ENCODE results near the gene CABLES1.
"Not testable (repeated sequence)": the region's sequence is repeated elsewhere in the genome, so short reads cannot be mapped to it uniquely, and the experiment has no call there.

Gene CABLES1

GRCh38 chr18:23272498-23273232, 137.4 kb downstream of the CABLES1 start:
- no peak for DNase-seq

GRCh38 chr18:23273443-23273966, 138.2 kb downstream of the CABLES1 start:
- DNase-seq = no peak

- DNase-seq = no peak
Observed at GRCh38 chr18:23274638-23275482, 139.6 kb downstream of the CABLES1 start.

- DNase-seq = no peak
Observed at GRCh38 chr18:23276451-23276850, 141.2 kb downstream of the CABLES1 start.

- no peak for DNase-seq
Observed at GRCh38 chr18:23277399-23277798, 142.1 kb downstream of the CABLES1 start.

- DNase-seq = no peak
Observed at GRCh38 chr18:23279931-23280330, 144.6 kb downstream of the CABLES1 start.

GRCh38 chr18:23280844-23281243, 145.6 kb downstream of the CABLES1 start:
- no peak for DNase-seq

- no peak for DNase-seq
Observed at GRCh38 chr18:23281626-23282436, 146.5 kb downstream of the CABLES1 start.

GRCh38 chr18:23282437-23282781, 147.1 kb downstream of the CABLES1 start:
- DNase-seq = no peak

- peak; percentile 42 for DNase-seq
Observed at GRCh38 chr18:23283916-23284430, 148.7 kb downstream of the CABLES1 start.

- no peak for DNase-seq
Observed at GRCh38 chr18:23284629-23285028, 149.3 kb downstream of the CABLES1 start.

GRCh38 chr18:23285581-23285980, 150.3 kb downstream of the CABLES1 start:
- DNase-seq = not testable (repeated sequence)

GRCh38 chr18:23291456-23292205, 156.3 kb downstream of the CABLES1 start:
- no peak for DNase-seq

GRCh38 chr18:23300231-23300805, 165.0 kb downstream of the CABLES1 start:
- DNase-seq = no peak

GRCh38 chr18:23301972-23302371, 166.7 kb downstream of the CABLES1 start:
- DNase-seq = no peak

GRCh38 chr18:23302511-23302850, 167.2 kb downstream of the CABLES1 start:
- no peak for DNase-seq

GRCh38 chr18:23302851-23303527, 167.7 kb downstream of the CABLES1 start:
- peak; percentile 26 for DNase-seq

GRCh38 chr18:23306822-23307221, 171.5 kb downstream of the CABLES1 start:
- peak; percentile 37 for DNase-seq

- peak; percentile 79 for DNase-seq
Observed at GRCh38 chr18:23307567-23308295, 172.4 kb downstream of the CABLES1 start.

Measured in activated CD4-positive, alpha-beta T cell treated with anti-CD3 and anti-CD28 coated beads, Interleukin-10, Interleukin-2, amounts not matched to agents 100 ng/mL and 50 ng/mL, durations not matched to agents 16 hours and 8 hours (primary cell).